ENCODE measurements around the gene ZNF385B.

Gene ZNF385B

GRCh38 chr2:179613299-179613651, 248.1 kb downstream of the ZNF385B start:
- intact Hi-C loops (cut with DNase I) = no loop called here
- no peak for DNase-seq

- no peak for DNase-seq
- intact Hi-C loops (cut with DNase I) = no loop called here
These were observed 248.7 kb downstream of the ZNF385B start for GRCh38 chr2:179612591-179613298.

DNA sequence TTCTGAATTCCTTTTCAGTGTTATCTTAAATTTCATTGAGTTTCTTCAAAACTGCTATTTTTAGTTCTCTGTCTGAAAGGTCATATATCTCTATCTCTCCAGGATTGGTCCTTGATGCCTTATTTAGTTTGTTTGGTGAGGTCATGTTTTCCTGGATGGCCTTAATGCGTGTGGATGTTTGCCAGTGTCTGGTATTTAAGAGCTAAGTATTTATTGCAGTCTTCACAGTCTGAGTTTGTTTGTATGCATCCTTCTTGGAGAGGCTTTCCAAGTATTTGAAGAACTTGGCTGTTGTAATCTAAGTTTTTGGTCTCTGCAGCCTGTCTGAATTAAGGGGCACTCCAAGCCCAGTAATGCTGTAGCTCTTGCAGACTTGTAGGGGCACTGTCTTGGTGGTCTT, 249.3 kb downstream of the ZNF385B start:
- intact Hi-C loops (cut with DNase I) = no loop called here
- DNase-seq = no peak

GRCh38 chr2:179606141-179606540, 255.3 kb downstream of the ZNF385B start:
- intact Hi-C loops (cut with DNase I) = no loop called here
- DNase-seq = no peak

GRCh38 chr2:179605341-179605740, 256.1 kb downstream of the ZNF385B start:
- intact Hi-C loops (cut with DNase I) = no loop called here
- DNase-seq = no peak

GRCh38 chr2:179604598-179604997, 256.8 kb downstream of the ZNF385B start:
- no peak for DNase-seq
- intact Hi-C loops (cut with DNase I) = no loop called here

DNA sequence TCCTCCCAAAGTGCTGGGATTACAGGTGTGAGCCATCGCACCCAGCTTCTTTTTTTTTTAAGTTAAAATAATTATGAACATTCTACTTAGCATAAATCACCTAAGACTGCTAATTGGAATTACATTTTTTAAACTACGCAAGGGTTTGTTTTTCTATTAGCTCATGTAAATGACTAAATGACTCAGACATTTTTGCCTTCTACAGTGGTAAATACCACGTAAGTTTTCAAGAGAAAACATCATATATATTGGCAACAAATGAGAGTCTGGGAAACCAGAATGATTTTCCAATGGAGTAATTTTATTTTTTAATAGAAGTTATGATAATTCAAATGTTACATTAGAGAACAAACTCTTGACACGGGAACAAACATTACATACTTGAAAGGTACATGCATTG, 259.0 kb downstream of the ZNF385B start:
- DNase-seq = no peak
- intact Hi-C loops (cut with DNase I) = no loop called here

DNA sequence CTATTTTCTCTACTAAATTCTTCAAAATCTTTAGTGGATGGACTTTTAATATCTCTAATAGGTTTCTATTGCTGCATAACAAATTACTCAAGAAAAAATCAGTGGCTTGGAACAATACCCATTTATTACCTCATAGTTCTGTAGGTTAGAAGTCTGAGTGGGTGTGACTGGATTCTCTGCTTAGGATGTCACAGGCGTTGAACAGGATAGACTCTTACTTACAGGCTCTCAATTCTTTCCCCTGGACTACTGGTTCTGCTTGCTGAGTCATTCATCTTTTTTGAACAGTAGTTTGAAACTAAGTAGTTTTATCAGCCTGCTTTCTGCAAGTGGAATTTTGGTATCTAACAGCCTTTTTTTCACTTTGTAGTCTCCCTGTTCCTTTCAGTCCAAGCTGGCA, 265.4 kb downstream of the ZNF385B start:
- intact Hi-C loops (cut with DNase I) = no loop called here
- DNase-seq = no peak

- intact Hi-C loops (cut with DNase I) = no loop called here
- no peak for DNase-seq
These were observed 266.1 kb downstream of the ZNF385B start for GRCh38 chr2:179595284-179595683.

DNA sequence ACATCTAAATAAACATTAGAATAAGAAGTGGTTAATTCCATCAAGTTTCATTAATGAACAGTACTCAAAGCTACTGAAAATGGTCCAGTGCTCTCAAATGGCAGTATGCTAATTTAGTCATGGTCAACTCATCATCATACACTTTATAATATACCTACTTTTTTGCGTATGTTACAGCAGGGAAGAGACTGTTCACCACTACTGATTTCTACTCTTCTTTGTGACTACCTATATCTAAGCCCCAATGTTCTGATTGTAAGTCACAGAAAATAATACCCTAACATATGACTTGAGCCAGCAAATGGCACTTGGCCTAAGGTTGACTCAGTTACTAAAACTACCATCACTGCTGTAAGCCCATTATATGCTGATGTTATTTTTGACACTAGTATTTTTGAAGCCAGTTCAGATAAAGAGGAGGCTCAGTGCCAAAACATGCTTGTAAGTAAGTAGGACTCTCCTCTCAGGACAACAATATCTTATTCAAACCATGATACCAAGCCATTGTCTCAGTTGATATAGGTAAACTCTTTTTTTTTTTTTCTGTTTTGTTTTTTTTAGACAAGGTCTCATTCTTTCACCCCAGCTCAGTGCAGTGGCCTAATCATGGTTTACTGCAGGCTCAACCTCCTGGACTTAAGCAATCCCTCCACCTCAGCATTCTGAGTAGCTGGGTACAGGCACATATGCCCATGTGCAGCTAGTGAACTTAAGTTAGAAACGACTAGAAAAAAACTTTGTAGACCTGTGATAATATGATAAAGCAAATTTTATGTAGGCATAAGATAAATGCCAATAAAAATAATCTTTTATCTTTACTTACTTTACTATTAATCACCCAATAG, 266.9 kb downstream of the ZNF385B start:
- no peak for DNase-seq
- intact Hi-C loops (cut with DNase I) = no loop called here

DNA sequence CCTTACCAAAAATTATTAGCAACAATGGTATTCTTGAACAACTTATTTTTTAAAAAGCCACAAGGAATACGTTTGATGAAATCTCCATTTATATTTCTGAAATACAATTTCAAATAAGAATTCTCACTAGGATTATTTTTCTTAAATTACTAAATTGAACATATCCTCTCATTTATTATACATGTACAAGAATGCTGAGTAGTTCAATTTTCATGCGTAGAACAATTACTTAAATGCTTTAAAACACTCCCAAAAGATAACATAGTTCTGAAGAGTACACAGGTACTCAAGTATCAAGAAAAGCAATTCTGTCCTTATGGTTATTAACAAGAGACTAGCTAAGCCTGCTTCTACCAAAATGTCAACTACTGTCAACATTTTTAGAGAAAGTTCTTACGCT, 268.1 kb downstream of the ZNF385B start:
- intact Hi-C loops (cut with DNase I) = no loop called here

GRCh38 chr2:179592167-179592936, 269.1 kb downstream of the ZNF385B start:
- DNase-seq = no peak
- intact Hi-C loops (cut with DNase I) = no loop called here

More for the DNA sequence above, 268.1 kb downstream of the ZNF385B start:
- no peak for DNase-seq

DNA sequence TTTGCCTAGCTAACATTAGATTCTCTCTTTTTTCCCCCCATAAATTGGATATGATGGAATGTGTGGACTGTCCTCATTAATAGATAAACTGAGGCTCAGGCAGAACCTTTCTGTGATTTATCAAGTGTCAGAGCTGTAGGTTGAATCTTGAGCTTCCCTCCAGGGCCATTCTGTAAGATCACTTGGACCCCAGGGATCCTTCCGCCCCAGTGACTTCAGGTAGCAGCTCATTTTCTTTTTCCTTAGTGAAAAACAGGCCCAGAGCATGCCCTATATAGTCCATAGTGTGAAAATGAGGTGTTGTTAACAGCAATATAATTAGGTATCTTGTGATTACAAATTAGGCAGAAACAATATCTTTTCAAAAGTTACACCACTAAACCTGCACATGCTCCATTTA, 269.7 kb downstream of the ZNF385B start:
- no peak for DNase-seq
- intact Hi-C loops (cut with DNase I) = no loop called here

GRCh38 chr2:179588486-179589145, 272.8 kb downstream of the ZNF385B start:
- intact Hi-C loops (cut with DNase I) = no loop called here
- DNase-seq = no peak

DNA sequence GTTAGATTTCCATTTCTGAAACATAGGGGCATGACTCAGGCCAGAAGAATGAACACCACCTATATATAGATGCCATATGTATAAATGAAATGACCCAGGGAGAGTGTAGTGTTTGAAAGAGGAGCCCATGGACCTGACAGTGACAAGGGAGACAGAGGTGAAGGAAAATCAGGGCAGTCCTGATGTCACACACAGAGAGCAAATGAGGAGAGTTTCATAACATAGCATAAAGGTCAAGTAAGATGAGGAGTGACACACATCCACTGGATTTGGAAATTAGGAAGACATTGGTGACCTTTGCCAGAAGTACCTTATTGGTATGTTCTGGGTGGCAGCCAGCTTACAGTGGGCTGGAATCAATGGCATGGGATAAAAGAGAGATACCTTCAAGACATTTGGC, 276.7 kb downstream of the ZNF385B start:
- no peak for DNase-seq
- intact Hi-C loops (cut with DNase I) = no loop called here

- no peak for DNase-seq
- intact Hi-C loops (cut with DNase I) = no loop called here
These were observed 279.8 kb downstream of the ZNF385B start for GRCh38 chr2:179581605-179582004.

- intact Hi-C loops (cut with DNase I) = no loop called here
- DNase-seq = no peak
These were observed 280.9 kb downstream of the ZNF385B start for GRCh38 chr2:179580378-179581146.

DNA sequence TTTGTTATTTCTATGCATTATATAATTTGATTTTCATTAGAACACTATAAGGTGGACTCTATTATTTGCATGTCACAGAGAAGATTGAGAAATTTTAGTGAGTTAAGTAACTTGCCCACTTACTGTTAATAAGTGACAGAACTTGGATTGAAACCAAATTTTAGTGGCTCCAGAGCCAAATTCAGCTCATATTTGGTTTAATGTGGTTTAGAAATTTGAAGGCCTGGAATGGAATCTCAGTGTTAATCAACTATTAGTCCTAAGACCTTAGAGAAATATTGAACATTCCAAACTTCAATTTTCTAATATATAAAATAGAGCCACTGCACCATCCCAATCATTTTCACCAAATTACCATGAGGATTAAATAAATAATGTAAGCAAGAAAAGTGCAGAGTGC, 281.6 kb downstream of the ZNF385B start:
- no peak for DNase-seq
- intact Hi-C loops (cut with DNase I) = no loop called here
